Measurements from ENCODE around the gene VCP.

DNA sequence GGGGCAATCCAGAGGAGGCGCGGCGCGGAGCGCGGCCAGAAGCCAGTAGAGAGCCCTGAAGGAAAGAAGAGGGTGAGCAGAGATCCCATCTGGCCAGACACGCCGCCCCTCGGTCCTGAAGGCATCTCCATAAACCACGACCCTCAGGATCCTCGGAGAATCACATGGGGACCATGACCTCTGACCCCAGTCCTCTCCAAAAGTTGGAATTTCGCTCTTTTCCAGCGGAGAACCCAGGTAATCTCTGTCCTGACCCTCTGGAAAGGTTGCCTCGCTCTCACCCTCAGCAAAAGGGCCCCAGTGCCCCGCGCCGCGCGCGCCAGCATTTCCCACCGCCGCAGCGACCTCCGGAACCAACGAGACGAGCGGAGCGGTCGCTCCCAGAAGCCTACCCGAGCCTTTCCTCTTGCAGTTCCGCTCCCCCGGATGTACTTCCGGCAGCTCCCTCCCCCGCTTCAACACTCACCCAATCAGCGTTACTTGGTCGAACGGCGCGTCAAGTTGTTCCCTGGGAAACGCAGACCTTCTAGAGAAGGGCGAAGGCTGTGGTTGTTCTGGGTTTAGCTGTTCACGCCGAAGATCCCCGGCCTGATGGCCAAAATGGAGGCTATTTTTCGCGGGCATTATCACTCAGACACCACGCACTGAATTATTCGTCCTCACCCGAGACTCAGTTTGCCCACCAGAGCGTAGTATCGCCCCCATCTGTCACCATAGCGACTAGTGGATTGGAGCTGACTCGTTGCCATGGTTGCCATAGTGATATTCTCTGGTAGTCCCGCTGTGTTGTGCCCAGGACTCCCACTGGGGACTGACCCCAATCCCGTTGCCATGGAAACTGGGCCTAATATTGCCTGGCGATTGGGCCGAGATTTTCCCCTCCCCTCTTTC, 30.6 kb upstream of the VCP start, which contains the start of gene STOML2:
- TF ChIP-seq CTCF (IDR thresholded peaks at IDR 0.05) = no peak
- TF ChIP-seq ZFX (IDR thresholded peaks at IDR 0.05; ENCODE audit: borderline replicate concordance) = no peak
